GM12874 (cell line): ENCODE measurements around the gene RPGRIP1.

Source experiments
- TF ChIP-seq, protein P1 (sequence below): IDR thresholded peaks from 2 replicates; pipeline ENCODE4 v1.5.1; 2011; ENCODE audit warnings: low read depth, mild to moderate bottlenecking, control low read depth, low read length, moderate library complexity; ENCODE audit not compliant: insufficient read depth

RPGRIP1 gene

DNA sequence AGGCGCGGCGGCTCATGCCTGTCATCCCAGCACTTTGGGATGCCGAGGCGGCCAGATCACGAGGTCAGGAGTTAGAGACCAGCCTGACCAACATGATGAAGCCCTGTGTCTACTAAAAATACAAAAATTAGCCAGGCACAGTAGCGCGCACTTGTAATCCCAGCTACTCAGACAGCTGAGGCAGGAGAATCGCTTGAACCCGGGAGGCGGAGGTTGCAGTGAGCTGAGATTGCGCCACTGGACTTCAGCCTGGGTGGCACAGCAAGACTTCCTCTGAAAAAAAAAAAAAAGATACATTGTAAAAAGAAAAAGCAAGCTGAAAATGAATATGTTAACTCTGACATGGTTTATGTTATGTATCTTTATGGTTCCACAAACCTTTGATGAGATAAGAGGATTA, 33.6 kb downstream of the RPGRIP1 start:
- TF ChIP-seq, protein P1, sequence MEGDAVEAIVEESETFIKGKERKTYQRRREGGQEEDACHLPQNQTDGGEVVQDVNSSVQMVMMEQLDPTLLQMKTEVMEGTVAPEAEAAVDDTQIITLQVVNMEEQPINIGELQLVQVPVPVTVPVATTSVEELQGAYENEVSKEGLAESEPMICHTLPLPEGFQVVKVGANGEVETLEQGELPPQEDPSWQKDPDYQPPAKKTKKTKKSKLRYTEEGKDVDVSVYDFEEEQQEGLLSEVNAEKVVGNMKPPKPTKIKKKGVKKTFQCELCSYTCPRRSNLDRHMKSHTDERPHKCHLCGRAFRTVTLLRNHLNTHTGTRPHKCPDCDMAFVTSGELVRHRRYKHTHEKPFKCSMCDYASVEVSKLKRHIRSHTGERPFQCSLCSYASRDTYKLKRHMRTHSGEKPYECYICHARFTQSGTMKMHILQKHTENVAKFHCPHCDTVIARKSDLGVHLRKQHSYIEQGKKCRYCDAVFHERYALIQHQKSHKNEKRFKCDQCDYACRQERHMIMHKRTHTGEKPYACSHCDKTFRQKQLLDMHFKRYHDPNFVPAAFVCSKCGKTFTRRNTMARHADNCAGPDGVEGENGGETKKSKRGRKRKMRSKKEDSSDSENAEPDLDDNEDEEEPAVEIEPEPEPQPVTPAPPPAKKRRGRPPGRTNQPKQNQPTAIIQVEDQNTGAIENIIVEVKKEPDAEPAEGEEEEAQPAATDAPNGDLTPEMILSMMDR: no peak

DNA sequence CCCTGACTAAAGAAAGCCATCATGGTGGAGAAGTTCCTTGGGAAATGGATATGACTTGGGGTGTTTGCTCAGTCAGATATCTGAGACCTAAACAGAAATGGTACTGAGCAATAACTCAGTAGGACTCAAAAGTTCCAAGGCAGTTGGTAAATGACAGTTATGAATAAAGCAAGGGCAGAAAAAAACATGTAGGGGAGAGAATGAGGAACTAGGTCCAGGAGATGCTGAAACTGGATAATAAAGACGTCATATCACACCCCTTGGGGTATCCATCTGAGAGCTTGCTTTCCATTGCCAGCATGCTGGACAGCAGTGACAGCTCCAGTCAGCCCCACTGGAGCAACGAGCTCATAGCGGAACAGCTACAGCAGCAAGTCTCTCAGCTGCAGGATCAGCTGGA, 37.5 kb downstream of the RPGRIP1 start:
- TF ChIP-seq, protein P1: no peak

DNA sequence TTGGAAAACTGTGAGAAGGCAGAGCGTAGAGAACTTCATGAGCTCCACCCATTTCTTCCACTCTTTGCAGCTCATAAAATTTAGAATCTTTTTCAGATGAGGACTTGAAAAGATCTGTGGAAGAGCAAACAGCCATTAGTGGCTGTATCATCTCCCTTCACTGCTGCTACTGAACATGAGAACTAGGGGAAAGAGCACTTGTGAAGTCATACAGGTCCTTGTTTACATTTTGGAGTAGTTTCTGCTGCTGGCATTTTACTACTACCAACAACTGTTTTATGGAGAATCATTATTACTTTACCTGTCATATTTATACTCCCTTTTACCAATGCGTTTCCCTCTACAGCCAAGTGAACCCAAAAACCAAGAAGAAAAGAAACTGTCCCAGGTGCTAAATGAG, 41.0 kb downstream of the RPGRIP1 start:
- TF ChIP-seq, protein P1: no peak

DNA sequence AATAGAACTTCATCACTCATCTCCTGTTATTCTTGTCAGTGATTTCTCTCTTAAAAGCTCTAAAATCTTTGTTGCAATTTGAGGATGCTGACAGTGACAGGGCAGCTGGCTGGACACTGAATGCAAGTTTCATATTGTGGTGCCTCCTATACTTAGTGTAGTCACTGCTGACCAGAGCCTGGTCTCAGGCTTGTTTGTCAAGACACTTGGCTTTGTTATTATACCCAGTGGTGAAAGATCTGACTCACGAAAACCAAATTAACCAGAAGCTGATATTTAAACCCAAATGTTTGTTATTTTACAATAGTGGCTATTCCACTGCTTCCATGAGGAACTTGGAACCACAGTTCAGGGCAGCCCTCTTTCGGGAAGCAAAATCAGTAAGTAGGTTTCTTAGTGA, 42.8 kb downstream of the RPGRIP1 start:
- TF ChIP-seq, protein P1: no peak

DNA sequence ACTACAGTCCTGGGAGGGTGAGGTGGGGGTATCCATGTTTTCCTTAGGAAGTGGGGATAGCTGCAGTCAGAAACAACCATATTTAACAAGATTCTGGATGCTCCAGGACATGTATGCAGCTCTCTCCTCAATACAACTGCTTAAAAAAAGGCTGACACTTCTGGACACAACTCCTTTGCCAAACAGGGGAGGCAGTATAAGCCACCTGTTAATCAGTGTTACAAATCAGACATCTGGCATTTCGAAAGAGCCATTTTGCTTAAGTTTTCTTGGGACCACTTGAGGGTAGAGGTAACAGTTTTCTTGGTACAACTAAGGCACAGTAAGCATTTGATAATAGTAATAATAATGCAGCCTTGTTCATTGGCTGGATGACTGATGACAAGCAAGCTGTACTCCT, 47.1 kb downstream of the RPGRIP1 start:
- TF ChIP-seq, protein P1: no peak
